HUDEP-2 (cell line): ENCODE data around the gene LHX3.
A peak's percentile ranks its signal among the peaks of the same experiment; 100 is the strongest.
"Not testable (repeated sequence)": the region's sequence is repeated elsewhere in the genome, so short reads cannot be mapped to it uniquely, and the experiment has no call there.

Experiments
- DNase-seq, 76 experiments: peaks; one replicate each; lab custom pipeline; 2025; ENCODE audit not compliant: unreplicated experiment in 76 of 76; lab: John Stamatoyannopoulos, UW

Gene LHX3

DNA sequence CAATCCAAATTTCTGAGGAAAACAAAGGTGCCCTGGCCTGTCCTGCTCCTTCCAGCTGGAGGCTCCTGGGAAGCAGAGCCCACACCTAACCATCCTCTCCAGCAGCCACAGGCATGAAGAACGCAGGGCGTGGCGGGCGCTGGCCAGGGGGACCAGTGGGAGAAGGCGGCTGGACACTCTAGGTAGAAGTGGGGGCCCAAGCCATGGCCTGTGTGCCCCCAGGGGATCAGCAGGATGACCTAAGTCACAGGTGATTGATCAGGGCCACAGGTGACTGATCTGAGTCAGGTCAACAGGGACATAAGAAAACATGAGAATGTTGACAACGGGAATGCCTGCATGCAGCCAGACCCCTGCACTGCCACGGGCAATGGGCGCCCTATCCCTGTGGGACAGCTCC is 37.3 kb upstream of the LHX3 start:
- no peak for DNase-seq

- DNase-seq = peak in 11 of 76 experiments; percentile 11 to 36 (median 18)
These were observed 36.6 kb upstream of the LHX3 start for GRCh38 chr9:136241542-136241941.

DNA sequence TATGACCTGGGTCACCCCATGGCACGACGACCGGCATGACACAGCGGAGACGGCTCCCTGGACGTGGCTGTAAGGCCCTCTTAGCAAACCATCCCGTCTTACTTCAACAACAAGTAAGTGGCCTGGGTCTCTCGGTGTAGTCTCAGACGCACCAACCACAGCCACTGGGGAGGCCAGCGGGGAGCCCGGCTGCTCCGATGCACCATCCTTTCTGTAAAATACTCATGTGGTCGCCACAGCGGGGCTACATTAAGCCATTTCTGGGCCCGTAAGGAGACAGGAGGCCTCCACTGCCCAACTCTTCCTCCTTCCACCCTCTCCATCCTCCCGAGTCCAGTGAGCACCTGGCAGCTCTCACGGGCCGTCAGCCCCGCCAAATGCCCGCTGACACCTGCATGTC is 36.0 kb upstream of the LHX3 start:
- no peak for DNase-seq

- peak in 35 of 76 experiments; percentile 13 to 63 (median 37) for DNase-seq
These were observed 35.0 kb upstream of the LHX3 start for GRCh38 chr9:136239983-136240330.

GRCh38 chr9:136239135-136239982 is 34.4 kb upstream of the LHX3 start:
- peak in 5 of 76 experiments; percentile 22 to 56 (median 44) for DNase-seq

- no peak for DNase-seq
These were observed 33.4 kb upstream of the LHX3 start for GRCh38 chr9:136238342-136238732.

GRCh38 chr9:136237486-136238341 is 32.8 kb upstream of the LHX3 start:
- peak in 72 of 76 experiments; percentile 29 to 90 (median 74) for DNase-seq

DNA sequence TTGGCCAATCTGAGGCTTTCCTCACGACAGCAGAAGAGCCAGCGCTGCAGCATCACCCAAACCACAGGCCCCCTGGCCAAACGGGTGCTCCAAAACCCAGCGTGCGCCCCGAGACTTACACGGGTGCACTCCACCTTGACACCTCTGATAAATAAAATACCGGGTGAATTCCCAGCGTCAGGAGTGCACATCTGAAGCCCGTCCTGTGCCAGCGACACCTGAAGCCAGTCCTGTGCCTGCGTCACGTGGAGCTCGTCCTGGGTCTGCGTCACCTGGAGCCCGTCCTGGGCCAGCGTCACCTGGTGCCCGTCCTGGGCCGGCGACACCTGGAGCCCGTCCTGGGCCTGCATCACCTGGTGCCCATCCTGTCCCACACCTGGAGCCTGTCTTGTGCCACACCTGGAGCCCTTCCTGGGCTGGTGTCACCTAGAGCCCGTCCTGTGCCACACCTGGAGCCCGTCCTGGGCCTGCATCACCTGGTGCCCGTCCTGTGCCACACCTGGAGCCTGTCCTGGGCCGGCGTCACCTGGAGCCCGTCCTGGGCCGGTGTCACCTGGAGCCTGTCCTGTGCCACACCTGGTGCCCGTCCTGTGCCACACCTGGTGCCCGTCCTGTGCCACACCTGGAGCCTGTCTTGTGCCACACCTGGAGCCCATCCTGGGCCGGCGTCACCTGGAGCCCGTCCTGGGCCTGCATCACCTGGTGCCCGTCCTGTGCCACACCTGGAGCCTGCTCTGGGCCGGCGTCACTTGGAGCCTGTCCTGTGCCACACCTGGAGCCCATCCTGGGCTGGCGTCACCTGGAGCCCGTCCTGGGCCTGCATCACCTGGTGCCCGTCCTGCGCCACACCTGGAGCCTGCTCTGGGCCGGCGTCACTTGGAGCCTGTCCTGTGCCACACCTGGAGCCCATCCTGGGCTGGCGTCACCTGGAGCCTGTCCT is 31.8 kb upstream of the LHX3 start:
- DNase-seq = not testable (repeated sequence)

GRCh38 chr9:136235709-136236455 is 31.0 kb upstream of the LHX3 start:
- no peak for DNase-seq

DNA sequence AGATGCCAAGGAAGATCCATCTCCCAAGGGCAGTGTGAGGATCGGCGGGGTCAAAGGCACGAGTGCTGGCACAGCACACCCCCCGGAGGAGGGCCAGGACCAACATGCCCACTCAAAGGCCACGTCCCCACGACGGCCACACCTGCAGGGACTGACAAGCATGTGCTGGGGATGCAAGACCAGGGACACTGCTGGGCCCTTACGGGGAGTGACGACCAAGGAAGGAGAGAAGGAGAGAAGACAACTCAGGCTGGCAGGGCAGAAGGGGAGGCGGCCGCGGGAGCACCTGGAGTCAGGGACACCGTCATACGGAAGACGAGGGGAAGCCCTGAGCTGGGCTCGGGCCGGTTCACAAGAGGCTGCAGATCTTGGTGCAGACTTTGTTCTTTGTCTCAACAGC is 30.2 kb upstream of the LHX3 start:
- no peak for DNase-seq

DNA sequence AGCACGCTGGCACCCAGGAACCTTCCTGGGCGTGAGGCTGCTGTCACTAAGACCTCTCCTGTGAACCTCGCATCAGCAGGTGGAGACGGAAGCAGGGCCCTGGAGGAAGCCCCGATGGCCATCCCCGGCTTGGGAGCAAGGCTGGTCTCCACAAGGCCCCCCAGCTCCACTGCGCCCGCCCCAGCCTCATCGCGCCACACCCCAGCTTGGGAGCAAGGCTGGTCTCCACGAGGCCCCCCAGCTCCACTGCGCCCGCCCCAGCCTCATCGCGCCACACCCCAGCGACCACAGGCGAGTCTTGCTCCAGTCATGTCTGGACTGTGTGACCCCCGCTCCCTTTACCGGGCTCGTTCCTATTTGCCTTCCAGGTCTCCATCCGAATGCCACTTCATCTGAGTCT is 29.7 kb upstream of the LHX3 start:
- no peak for DNase-seq

- DNase-seq = no peak
These were observed 28.9 kb upstream of the LHX3 start for GRCh38 chr9:136233868-136234267.

DNA sequence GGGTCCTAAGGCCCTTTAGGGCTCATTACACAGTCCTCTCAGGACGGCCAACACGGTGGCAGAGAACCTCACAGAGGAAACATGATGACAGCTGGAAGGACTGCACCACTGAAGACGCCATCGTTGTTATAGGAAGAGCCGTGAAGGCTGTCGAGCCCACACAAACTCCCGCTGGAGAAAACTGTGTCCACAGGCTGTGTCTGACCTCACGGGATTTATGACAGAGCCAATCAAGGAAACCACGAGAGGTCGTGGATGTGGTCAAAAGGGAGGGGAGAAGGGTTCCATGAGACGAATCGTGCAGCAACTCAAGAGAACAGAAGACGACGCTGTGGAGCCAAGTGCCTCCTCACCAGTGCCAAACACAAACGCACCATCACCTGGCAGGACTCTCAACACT is 28.5 kb upstream of the LHX3 start:
- DNase-seq = peak in 1 of 76 experiments; percentile 6

DNA sequence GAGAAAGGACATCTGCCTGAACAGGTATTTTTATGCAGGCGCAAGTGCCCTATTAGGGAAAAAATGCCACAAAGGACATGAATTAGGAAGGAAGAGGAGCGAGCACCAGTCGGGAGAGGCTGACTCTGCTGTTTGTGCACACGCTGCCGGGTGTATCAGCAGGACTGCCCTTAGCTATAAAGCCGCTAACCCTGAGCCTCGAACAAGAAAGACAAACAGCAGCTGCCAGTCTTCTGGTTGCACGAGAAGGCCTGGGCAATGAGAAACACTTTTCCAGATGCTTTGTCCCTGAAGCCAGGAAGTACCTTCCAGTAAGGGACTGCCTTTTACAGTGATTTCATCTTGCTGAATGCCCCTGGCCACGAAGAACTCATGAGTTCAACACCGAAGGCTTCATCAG is 28.0 kb upstream of the LHX3 start:
- DNase-seq = no peak

- DNase-seq = peak in 65 of 76 experiments; percentile 22 to 84 (median 56)
These were observed 26.8 kb upstream of the LHX3 start for GRCh38 chr9:136231478-136232297.

DNA sequence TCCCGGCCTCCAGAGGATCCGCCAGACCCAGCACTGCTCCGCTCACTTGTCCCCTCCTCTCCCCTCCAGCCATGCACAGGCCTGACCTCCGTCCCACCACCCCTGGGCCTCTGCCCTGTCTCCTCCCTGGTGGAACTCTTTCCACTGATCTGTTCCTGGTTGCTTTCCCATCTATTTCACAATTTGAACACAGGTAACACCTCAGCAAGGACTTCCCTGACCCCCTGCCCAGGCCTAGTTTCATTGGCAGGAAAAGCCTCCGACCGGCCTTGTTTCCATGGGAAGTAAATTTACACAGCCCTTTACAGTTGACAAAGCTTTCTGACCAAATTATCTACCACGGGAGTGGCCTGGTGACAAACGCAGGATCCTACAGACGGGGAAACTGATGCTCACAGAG is 25.8 kb upstream of the LHX3 start:
- DNase-seq = no peak

DNA sequence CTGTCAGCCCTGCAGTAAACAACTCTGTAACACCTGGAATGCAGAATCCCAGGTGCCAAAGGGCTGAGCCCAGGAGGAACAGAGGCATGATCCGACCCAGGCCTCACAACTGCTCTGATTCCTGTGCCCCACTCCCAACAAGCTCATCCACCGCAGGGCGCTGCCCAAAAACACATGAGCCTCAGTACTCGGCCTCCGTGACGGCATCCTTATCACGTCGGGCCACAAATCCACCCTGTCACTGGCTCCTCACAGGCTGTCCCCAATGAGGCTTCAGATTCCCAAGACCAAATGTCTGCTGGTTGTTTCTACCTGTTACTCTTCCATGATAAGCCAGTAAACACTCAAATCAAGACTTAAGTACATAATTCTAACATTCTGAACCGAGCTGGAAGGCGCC is 25.4 kb upstream of the LHX3 start:
- DNase-seq = peak in 35 of 76 experiments; percentile 9 to 61 (median 34)

DNA sequence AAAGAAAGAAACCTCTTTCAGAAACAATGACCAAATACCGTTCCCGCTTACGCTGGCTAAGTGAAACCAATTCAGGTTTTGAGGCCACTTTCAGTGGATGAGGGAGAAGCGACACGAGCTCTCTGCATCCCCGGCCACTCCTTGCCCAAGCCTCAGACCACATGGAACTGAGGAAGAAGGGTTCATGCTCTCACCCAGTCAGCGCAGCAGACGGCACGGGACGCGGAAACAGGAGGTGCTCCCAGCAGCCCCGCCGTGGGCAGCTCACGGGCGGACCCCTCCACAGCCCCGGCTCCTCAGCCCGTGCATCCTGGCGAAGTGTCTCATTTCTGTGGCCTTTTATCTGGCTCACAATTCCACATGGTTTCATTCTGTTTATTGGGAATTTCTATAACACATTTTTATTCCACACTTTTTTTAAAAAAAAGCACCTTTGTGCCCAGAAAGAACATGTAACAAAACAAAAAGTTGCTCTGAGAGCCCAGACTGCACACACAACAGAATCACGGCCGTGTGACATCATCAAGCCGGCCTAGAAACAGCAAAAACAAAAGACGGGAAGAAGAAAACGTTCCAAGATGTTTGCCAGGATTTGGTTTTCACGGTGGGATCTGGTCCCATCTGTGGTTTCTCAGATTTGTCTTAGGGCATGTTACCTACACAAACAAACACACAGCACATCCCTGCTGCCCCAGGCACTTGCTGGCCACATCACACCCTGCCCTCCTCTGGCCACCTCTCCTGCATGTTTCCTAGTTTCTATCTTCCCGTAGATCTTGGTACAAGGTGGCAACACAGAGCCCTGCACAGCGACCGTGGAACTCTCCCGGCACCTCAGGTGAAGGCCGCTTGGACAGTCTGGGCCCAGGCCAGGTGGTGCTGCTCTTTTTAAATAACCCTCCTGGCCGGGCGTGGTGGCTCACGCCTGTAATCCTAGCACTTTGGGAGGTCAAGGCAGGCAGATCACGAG is 24.5 kb upstream of the LHX3 start:
- DNase-seq = no peak
